ENCODE data around the gene FOXO1.

Gene FOXO1

GRCh38 chr13:40592035-40592434 lies 74.4 kb downstream of the FOXO1 start:
- Histone ChIP-seq H3K9me3 (ENCODE audit: control insufficient read depth, low read length) (no peaks in the 10 kb centered on the region), H3K27me3 (ENCODE audit: control insufficient read depth, insufficient read depth, low read length) (no peaks in the 10 kb centered on the region), H3K4me3 (ENCODE audit: low read length) (no peak overlapping the region), H3K36me3 (ENCODE audit: control insufficient read depth, insufficient read depth, low read length) (no peaks in the 10 kb centered on the region), H3K4me1 (ENCODE audit: control insufficient read depth, insufficient read depth, low read length) (peaks cover 9% of the 10 kb centered on the region), H3K9ac (ENCODE audit: low read length) (no peak overlapping the region)

DNA sequence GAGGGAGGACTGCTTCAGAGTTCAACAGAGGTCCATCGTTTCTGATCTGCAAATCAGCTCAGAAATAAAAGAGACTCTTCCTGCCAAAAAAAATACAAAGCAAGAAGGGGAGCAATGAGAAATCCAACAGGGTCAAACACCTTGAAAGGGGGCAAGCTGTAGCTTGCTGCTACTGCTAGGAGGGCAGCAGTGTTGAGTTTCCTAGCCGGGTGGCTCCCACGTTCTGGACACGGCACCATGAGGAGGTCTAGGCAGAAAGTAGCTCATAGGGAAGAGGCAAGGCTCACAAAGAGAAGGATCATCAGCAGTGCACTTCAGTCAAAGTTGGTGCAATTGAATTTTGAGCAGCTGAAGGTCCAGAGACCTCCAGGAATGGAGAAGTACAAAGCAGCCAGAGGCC lies 75.3 kb downstream of the FOXO1 start:
- H3K9ac ChIP-seq (ENCODE audit: low read length): no peak overlapping the region
- no peaks in the 10 kb centered on the region for H3K9me3 ChIP-seq (ENCODE audit: control insufficient read depth, low read length)
- H3K4me3 ChIP-seq (ENCODE audit: low read length): no peak overlapping the region
- no peaks in the 10 kb centered on the region for H3K36me3 ChIP-seq (ENCODE audit: control insufficient read depth, insufficient read depth, low read length)
- no peaks in the 10 kb centered on the region for H3K27me3 ChIP-seq (ENCODE audit: control insufficient read depth, insufficient read depth, low read length)
- peaks cover 15% of the 10 kb centered on the region for H3K4me1 ChIP-seq (ENCODE audit: control insufficient read depth, insufficient read depth, low read length)

GRCh38 chr13:40590112-40590862 lies 76.2 kb downstream of the FOXO1 start:
- H3K36me3 ChIP-seq (ENCODE audit: control insufficient read depth, insufficient read depth, low read length): no peaks in the 10 kb centered on the region
- no peaks in the 10 kb centered on the region for H3K9me3 ChIP-seq (ENCODE audit: control insufficient read depth, low read length)
- H3K4me3 ChIP-seq (ENCODE audit: low read length): no peak overlapping the region
- no peak overlapping the region for H3K9ac ChIP-seq (ENCODE audit: low read length)
- H3K4me1 ChIP-seq (ENCODE audit: control insufficient read depth, insufficient read depth, low read length): peaks cover 23% of the 10 kb centered on the region
- no peaks in the 10 kb centered on the region for H3K27me3 ChIP-seq (ENCODE audit: control insufficient read depth, insufficient read depth, low read length)

DNA sequence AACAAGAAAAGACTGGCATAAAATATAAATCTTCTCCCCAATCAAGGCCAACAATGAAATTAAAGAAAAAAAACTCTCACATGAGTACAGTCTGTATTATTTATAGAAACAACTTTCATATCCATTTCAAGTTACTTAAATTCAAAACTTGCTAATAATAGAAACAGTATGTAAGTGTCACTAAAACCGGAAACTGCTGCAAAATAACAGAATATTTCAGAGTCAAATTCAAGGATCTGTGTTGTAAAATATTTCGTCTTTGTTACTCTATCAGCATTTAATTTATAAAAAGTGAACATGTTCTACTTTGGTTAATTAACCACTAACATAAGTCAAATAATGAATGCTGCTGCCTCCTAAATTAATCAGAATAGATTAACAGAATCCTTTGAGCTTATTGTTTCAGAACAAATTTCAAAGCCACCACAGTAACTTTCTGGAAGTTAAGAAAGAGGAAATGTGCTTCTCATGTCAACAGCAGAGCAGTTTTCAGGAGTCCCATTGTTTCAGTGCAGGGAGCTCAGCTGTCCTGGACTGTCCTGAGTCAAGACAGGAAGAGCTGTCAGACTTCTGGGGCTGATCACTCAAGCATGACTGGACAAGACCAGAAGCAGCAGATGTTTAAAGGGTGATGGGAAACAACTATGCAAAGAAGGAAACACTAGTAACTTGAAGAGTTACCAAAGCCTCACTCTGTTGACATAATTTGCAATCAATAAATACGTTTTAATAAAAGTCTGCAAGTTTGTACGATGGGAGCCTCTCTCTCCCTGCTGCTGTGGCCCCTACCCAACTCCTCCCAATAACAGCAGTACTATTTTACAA lies 76.9 kb downstream of the FOXO1 start:
- H3K4me3 ChIP-seq (ENCODE audit: low read length): no peak overlapping the region
- no peaks in the 10 kb centered on the region for H3K27me3 ChIP-seq (ENCODE audit: control insufficient read depth, insufficient read depth, low read length)
- no peak overlapping the region for H3K9ac ChIP-seq (ENCODE audit: low read length)
- H3K9me3 ChIP-seq (ENCODE audit: control insufficient read depth, low read length): no peaks in the 10 kb centered on the region
- no peaks in the 10 kb centered on the region for H3K36me3 ChIP-seq (ENCODE audit: control insufficient read depth, insufficient read depth, low read length)
- H3K4me1 ChIP-seq (ENCODE audit: control insufficient read depth, insufficient read depth, low read length): peaks cover 27% of the 10 kb centered on the region

DNA sequence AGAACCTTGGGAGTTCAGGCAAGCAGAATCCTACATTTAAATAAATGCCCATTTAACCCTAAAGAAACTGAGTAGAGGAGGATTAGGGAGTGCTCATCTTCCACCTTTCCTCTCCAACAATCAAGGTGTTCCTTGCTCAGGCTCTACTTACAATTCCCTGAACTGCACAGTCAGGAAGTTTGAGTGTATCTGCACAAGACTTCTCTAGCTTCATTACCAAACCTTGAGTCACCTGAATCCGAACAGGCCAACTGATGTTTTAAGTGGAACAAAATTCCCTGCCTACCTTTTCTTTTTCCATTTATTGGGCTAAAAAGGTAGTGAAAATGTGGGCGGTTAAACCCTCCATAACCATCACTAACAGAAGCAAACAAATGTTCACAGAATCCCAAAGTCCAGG lies 78.3 kb downstream of the FOXO1 start:
- peaks cover 27% of the 10 kb centered on the region for H3K4me1 ChIP-seq (ENCODE audit: control insufficient read depth, insufficient read depth, low read length)
- no peaks in the 10 kb centered on the region for H3K9me3 ChIP-seq (ENCODE audit: control insufficient read depth, low read length)
- no peak overlapping the region for H3K9ac ChIP-seq (ENCODE audit: low read length)
- H3K36me3 ChIP-seq (ENCODE audit: control insufficient read depth, insufficient read depth, low read length): no peaks in the 10 kb centered on the region
- no peak overlapping the region for H3K4me3 ChIP-seq (ENCODE audit: low read length)
- no peaks in the 10 kb centered on the region for H3K27me3 ChIP-seq (ENCODE audit: control insufficient read depth, insufficient read depth, low read length)

GRCh38 chr13:40586886-40587565 lies 79.4 kb downstream of the FOXO1 start:
- H3K4me3 ChIP-seq (ENCODE audit: low read length): no peak overlapping the region
- no peaks in the 10 kb centered on the region for H3K27me3 ChIP-seq (ENCODE audit: control insufficient read depth, insufficient read depth, low read length)
- H3K9me3 ChIP-seq (ENCODE audit: control insufficient read depth, low read length): no peaks in the 10 kb centered on the region
- H3K36me3 ChIP-seq (ENCODE audit: control insufficient read depth, insufficient read depth, low read length): no peaks in the 10 kb centered on the region
- peaks cover 27% of the 10 kb centered on the region for H3K4me1 ChIP-seq (ENCODE audit: control insufficient read depth, insufficient read depth, low read length)
- H3K9ac ChIP-seq (ENCODE audit: low read length): no peak overlapping the region

GRCh38 chr13:40585911-40586471 lies 80.5 kb downstream of the FOXO1 start:
- H3K36me3 ChIP-seq (ENCODE audit: control insufficient read depth, insufficient read depth, low read length): no peaks in the 10 kb centered on the region
- H3K9me3 ChIP-seq (ENCODE audit: control insufficient read depth, low read length): no peaks in the 10 kb centered on the region
- no peak overlapping the region for H3K4me3 ChIP-seq (ENCODE audit: low read length)
- H3K27me3 ChIP-seq (ENCODE audit: control insufficient read depth, insufficient read depth, low read length): no peaks in the 10 kb centered on the region
- no peak overlapping the region for H3K9ac ChIP-seq (ENCODE audit: low read length)
- H3K4me1 ChIP-seq (ENCODE audit: control insufficient read depth, insufficient read depth, low read length): peaks cover 29% of the 10 kb centered on the region

- no peaks in the 10 kb centered on the region for H3K27me3 ChIP-seq (ENCODE audit: control insufficient read depth, insufficient read depth, low read length)
- no peak overlapping the region for H3K4me3 ChIP-seq (ENCODE audit: low read length)
- no peak overlapping the region for H3K9ac ChIP-seq (ENCODE audit: low read length)
- peaks cover 29% of the 10 kb centered on the region for H3K4me1 ChIP-seq (ENCODE audit: control insufficient read depth, insufficient read depth, low read length)
- H3K9me3 ChIP-seq (ENCODE audit: control insufficient read depth, low read length): no peaks in the 10 kb centered on the region
- no peaks in the 10 kb centered on the region for H3K36me3 ChIP-seq (ENCODE audit: control insufficient read depth, insufficient read depth, low read length)
Observed at GRCh38 chr13:40583738-40584137, 82.7 kb downstream of the FOXO1 start.

GRCh38 chr13:40582531-40582930 lies 83.9 kb downstream of the FOXO1 start:
- no peaks in the 10 kb centered on the region for H3K36me3 ChIP-seq (ENCODE audit: control insufficient read depth, insufficient read depth, low read length)
- peaks cover 29% of the 10 kb centered on the region for H3K4me1 ChIP-seq (ENCODE audit: control insufficient read depth, insufficient read depth, low read length)
- H3K4me3 ChIP-seq (ENCODE audit: low read length): no peak overlapping the region
- H3K9ac ChIP-seq (ENCODE audit: low read length): no peak overlapping the region
- H3K27me3 ChIP-seq (ENCODE audit: control insufficient read depth, insufficient read depth, low read length): no peaks in the 10 kb centered on the region
- no peaks in the 10 kb centered on the region for H3K9me3 ChIP-seq (ENCODE audit: control insufficient read depth, low read length)

GRCh38 chr13:40581277-40581579 lies 85.2 kb downstream of the FOXO1 start:
- Histone ChIP-seq H3K27me3 (ENCODE audit: control insufficient read depth, insufficient read depth, low read length) (no peaks in the 10 kb centered on the region), H3K9ac (ENCODE audit: low read length) (no peak overlapping the region), H3K36me3 (ENCODE audit: control insufficient read depth, insufficient read depth, low read length) (no peaks in the 10 kb centered on the region), H3K4me3 (ENCODE audit: low read length) (no peak overlapping the region), H3K9me3 (ENCODE audit: control insufficient read depth, low read length) (no peaks in the 10 kb centered on the region), H3K4me1 (ENCODE audit: control insufficient read depth, insufficient read depth, low read length) (peaks cover 24% of the 10 kb centered on the region)

DNA sequence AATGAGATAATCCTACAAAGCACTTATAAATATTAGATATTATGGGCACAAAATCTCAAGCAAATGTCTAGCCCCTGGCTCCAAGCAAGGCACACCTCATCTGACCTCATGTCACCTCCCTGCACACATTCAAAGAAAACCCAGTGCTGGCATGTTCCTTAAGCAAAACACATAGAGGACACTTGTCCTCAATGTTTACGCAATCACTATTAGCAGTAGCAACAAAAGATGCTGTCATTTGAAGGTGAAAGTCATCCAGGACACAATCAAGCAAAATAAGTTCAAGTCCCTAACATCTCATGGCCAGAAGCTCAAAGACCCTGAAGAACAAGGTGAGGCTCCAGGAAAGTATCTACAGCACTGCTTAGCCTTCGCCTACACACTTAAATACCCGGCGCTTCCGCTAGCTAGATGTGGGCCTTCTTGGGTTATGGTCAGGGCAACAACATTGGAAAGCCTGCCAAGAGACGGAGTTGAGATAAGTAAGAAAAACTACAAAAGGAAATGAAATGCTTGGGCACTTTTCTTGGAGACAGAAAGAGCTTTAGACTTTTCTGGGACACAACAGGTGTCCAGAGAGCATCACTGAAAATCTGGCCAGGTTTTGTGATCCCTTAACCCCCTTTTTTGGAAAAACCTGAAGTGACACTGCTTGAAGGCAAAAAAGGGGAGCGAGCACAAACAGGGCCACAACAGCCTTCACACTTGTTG lies 85.7 kb downstream of the FOXO1 start:
- Histone ChIP-seq H3K36me3 (ENCODE audit: control insufficient read depth, insufficient read depth, low read length) (no peaks in the 10 kb centered on the region), H3K9ac (ENCODE audit: low read length) (no peak overlapping the region), H3K27me3 (ENCODE audit: control insufficient read depth, insufficient read depth, low read length) (no peaks in the 10 kb centered on the region), H3K4me1 (ENCODE audit: control insufficient read depth, insufficient read depth, low read length) (peaks cover 19% of the 10 kb centered on the region), H3K9me3 (ENCODE audit: control insufficient read depth, low read length) (no peaks in the 10 kb centered on the region), H3K4me3 (ENCODE audit: low read length) (no peak overlapping the region)
